Measurements from ENCODE around the gene TBCCD1.
"Not testable (repeated sequence)": the region's sequence is repeated elsewhere in the genome, so short reads cannot be mapped to it uniquely, and the experiment has no call there.

Gene TBCCD1

GRCh38 chr3:186596568-186597287 lies 29.6 kb upstream of the TBCCD1 start:
- no peak for DNase-seq (ENCODE audit: low spot score)

- no peak for DNase-seq (ENCODE audit: low spot score)
Observed at GRCh38 chr3:186594591-186595113, 27.5 kb upstream of the TBCCD1 start.

GRCh38 chr3:186593862-186594261 lies 26.7 kb upstream of the TBCCD1 start:
- DNase-seq (ENCODE audit: low spot score), result no peak

GRCh38 chr3:186592682-186593081 lies 25.5 kb upstream of the TBCCD1 start:
- DNase-seq (ENCODE audit: low spot score), result no peak

- DNase-seq (ENCODE audit: low spot score), result no peak
Observed at GRCh38 chr3:186590580-186591295, 23.6 kb upstream of the TBCCD1 start.

- DNase-seq (ENCODE audit: low spot score), result no peak
Observed at GRCh38 chr3:186589856-186590579, 22.9 kb upstream of the TBCCD1 start.

GRCh38 chr3:186589121-186589520 lies 22.0 kb upstream of the TBCCD1 start:
- no peak for DNase-seq (ENCODE audit: low spot score)

- no peak for DNase-seq (ENCODE audit: low spot score)
Observed at GRCh38 chr3:186588632-186589031, 21.5 kb upstream of the TBCCD1 start.

GRCh38 chr3:186587183-186587582 lies 20.0 kb upstream of the TBCCD1 start:
- no peak for DNase-seq (ENCODE audit: low spot score)

- DNase-seq (ENCODE audit: low spot score), result not testable (repeated sequence)
Observed at GRCh38 chr3:186586245-186586644, 19.1 kb upstream of the TBCCD1 start.

GRCh38 chr3:186583831-186584230 lies 16.7 kb upstream of the TBCCD1 start:
- no peak for DNase-seq (ENCODE audit: low spot score)

- DNase-seq (ENCODE audit: low spot score), result no peak
Observed at GRCh38 chr3:186582541-186582940, 15.4 kb upstream of the TBCCD1 start.

GRCh38 chr3:186580785-186581184 lies 13.6 kb upstream of the TBCCD1 start:
- no peak for DNase-seq (ENCODE audit: low spot score)

- DNase-seq (ENCODE audit: low spot score), result no peak
Observed at GRCh38 chr3:186577521-186577920, 10.4 kb upstream of the TBCCD1 start.

GRCh38 chr3:186571644-186572013 lies 4.5 kb upstream of the TBCCD1 start:
- DNase-seq (ENCODE audit: low spot score), result no peak

GRCh38 chr3:186570941-186571643 lies 4.0 kb upstream of the TBCCD1 start:
- DNase-seq (ENCODE audit: low spot score), result no peak

GRCh38 chr3:186570096-186570940 lies 3.2 kb upstream of the TBCCD1 start, which contains the start of gene DNAJB11:
Gene DNAJB11 (plus strand): TSS chr3:186570720. CDS start chr3:186570898, 178 bp downstream.
- peak; percentile 99 for DNase-seq (ENCODE audit: low spot score)

GRCh38 chr3:186569779-186570095 lies 2.6 kb upstream of the TBCCD1 start:
- no peak for DNase-seq (ENCODE audit: low spot score)

GRCh38 chr3:186569361-186569760 lies 2.2 kb upstream of the TBCCD1 start:
- not testable (repeated sequence) for DNase-seq (ENCODE audit: low spot score)

- DNase-seq (ENCODE audit: low spot score), result no peak
Observed at GRCh38 chr3:186566772-186567071, 417 bp downstream of the TBCCD1 start.

GRCh38 chr3:186564586-186564985 lies 2.6 kb downstream of the TBCCD1 start:
- DNase-seq (ENCODE audit: low spot score), result no peak

Data from ecto neural progenitor cell (in vitro differentiated cells).